ENCODE data around the gene C1orf87. TPM values are rescaled to one million over a fixed set of nuclear protein-coding genes. Genes with fewer than 3 reads are reported as not detected.

C1orf87 gene
- total RNA-seq, 1 experiment from 2014 or later = not detected

GRCh38 chr1:60091195-60091715 lies 17.7 kb upstream of the C1orf87 start:
- POLR2A ChIA-PET (ENCODE audit: unreplicated experiment) = no interaction called here
- BruUV-seq (replicated peaks) = no TSS peak
- CTCF ChIA-PET = no interaction called here

GRCh38 chr1:60090655-60091054 lies 17.1 kb upstream of the C1orf87 start:
- DNase-seq (no peak), ATAC-seq (no peak)
- CTCF ChIA-PET = no interaction called here
- Histone ChIP-seq H3K27ac (ENCODE audit: low read length) (no peak overlapping the region), H2AFZ (ENCODE audit: low read length) (no peak overlapping the region), H3K4me1 (ENCODE audit: insufficient read depth, low read length) (no peaks in the 10 kb centered on the region), H3K9me3 (ENCODE audit: low read length) (peaks cover 4% of the 10 kb centered on the region; the same call in 1 of the 2 replicates), H3K79me2 (ENCODE audit: low read length) (no peaks in the 10 kb centered on the region), H3K4me3 (ENCODE audit: low read length) (no peak overlapping the region), H4K20me1 (ENCODE audit: low read length) (no peaks in the 10 kb centered on the region), H3K9me2 (replicated peaks; ENCODE audit: low read length) (no peaks in the 10 kb centered on the region), H3K36me3 (ENCODE audit: low read depth, low read length) (no peaks in the 10 kb centered on the region), H3K4me2 (ENCODE audit: low read length) (no peak overlapping the region), H3K9ac (ENCODE audit: low read length) (no peak overlapping the region), H3F3A (ENCODE audit: low read length, unreplicated experiment) (no peaks in the 10 kb centered on the region), H3K27me3 (ENCODE audit: low read length) (0 out of 2 replicates have a peak, but pooled peaks cover 3% of the 10 kb centered on the region)
- intact Hi-C loops (cut with micrococcal nuclease) = no loop called here
- TF ChIP-seq CTCF (conservative IDR thresholded peaks at IDR 0.05; ENCODE audit: low read depth, low read length) (no peak), EZH2 (IDR thresholded peaks at IDR 0.05; ENCODE audit: low read length, unreplicated experiment) (no peak), EZH2phosphoT487 (IDR thresholded peaks at IDR 0.05; ENCODE audit: borderline replicate concordance, low read length) (no peak)
- POLR2A ChIA-PET (ENCODE audit: unreplicated experiment) = no interaction called here
- BruUV-seq (replicated peaks) = no TSS peak

More at GRCh38 chr1:60091195-60091715, 17.7 kb upstream of the C1orf87 start:
- Histone ChIP-seq H3K4me3 (ENCODE audit: low read length) (no peak overlapping the region), H3K9me3 (ENCODE audit: low read length) (peaks cover 4% of the 10 kb centered on the region; the same call in 1 of the 2 replicates), H3K27ac (ENCODE audit: low read length) (no peak overlapping the region), H4K20me1 (ENCODE audit: low read length) (no peaks in the 10 kb centered on the region), H3K79me2 (ENCODE audit: low read length) (no peaks in the 10 kb centered on the region), H3K9me2 (replicated peaks; ENCODE audit: low read length) (no peaks in the 10 kb centered on the region), H3K36me3 (ENCODE audit: low read depth, low read length) (no peaks in the 10 kb centered on the region), H3K4me1 (ENCODE audit: insufficient read depth, low read length) (no peaks in the 10 kb centered on the region), H3K27me3 (ENCODE audit: low read length) (0 out of 2 replicates have a peak, but pooled peaks cover 3% of the 10 kb centered on the region), H2AFZ (ENCODE audit: low read length) (no peak overlapping the region), H3K9ac (ENCODE audit: low read length) (no peak overlapping the region), H3K4me2 (ENCODE audit: low read length) (no peak overlapping the region), H3F3A (ENCODE audit: low read length, unreplicated experiment) (no peaks in the 10 kb centered on the region)
- TF ChIP-seq EZH2 (IDR thresholded peaks at IDR 0.05; ENCODE audit: low read length, unreplicated experiment) (no peak), CTCF (conservative IDR thresholded peaks at IDR 0.05; ENCODE audit: low read depth, low read length) (no peak), EZH2phosphoT487 (IDR thresholded peaks at IDR 0.05; ENCODE audit: borderline replicate concordance, low read length) (no peak)
- intact Hi-C loops (cut with micrococcal nuclease) = no loop called here
- no peak for DNase-seq
- no peak for ATAC-seq

- H3K4me1 ChIP-seq (ENCODE audit: insufficient read depth, low read length) = no peaks in the 10 kb centered on the region
- H3K9ac ChIP-seq (ENCODE audit: low read length) = no peak overlapping the region
- ChIA-PET CTCF (no interaction called here), POLR2A (ENCODE audit: unreplicated experiment) (no interaction called here)
- H3K27ac ChIP-seq (ENCODE audit: low read length) = no peak overlapping the region
- H2AFZ ChIP-seq (ENCODE audit: low read length) = no peak overlapping the region
- no peaks in the 10 kb centered on the region for H3K9me3 ChIP-seq (ENCODE audit: low read length)
- H3K79me2 ChIP-seq (ENCODE audit: low read length) = no peaks in the 10 kb centered on the region
- no peaks in the 10 kb centered on the region for H4K20me1 ChIP-seq (ENCODE audit: low read length)
- no peaks in the 10 kb centered on the region for H3K9me2 ChIP-seq (replicated peaks; ENCODE audit: low read length)
- DNase-seq (peak; percentile 30), ATAC-seq (no peak)
- intact Hi-C loops (cut with micrococcal nuclease) = no loop called here
- H3F3A ChIP-seq (ENCODE audit: low read length, unreplicated experiment) = no peaks in the 10 kb centered on the region
- no peak for TF ChIP-seq EZH2phosphoT487 (IDR thresholded peaks at IDR 0.05; ENCODE audit: borderline replicate concordance, low read length)
- TF ChIP-seq CTCF (conservative IDR thresholded peaks at IDR 0.05; ENCODE audit: low read depth, low read length) = peak; percentile 49
- H3K4me2 ChIP-seq (ENCODE audit: low read length) = no peak overlapping the region
- H3K27me3 ChIP-seq (ENCODE audit: low read length) = 0 out of 2 replicates have a peak, but pooled peaks cover 3% of the 10 kb centered on the region
- no peak overlapping the region for H3K4me3 ChIP-seq (ENCODE audit: low read length)
- H3K36me3 ChIP-seq (ENCODE audit: low read depth, low read length) = no peaks in the 10 kb centered on the region
- no TSS peak for BruUV-seq (replicated peaks)
Observed at GRCh38 chr1:60088620-60089155, 15.1 kb upstream of the C1orf87 start.
